GM23338 (cell line): ENCODE results near the gene KRT75.

Experiments
- CREB1 ChIP-seq: fragments of 250-450 bp; sonication (Bioruptor Pico); IDR thresholded peaks from 2 replicates; pipeline ENCODE4 v1.5.0; 2020; ENCODE audit warnings: low read depth, mild to moderate bottlenecking, moderate library complexity
- ETS1 ChIP-seq: IDR thresholded peaks from 2 replicates; pipeline ENCODE4 v1.6.1; 2016; ENCODE audit warnings: antibody characterized with exemption
- EZH2 ChIP-seq: fragments of 200-600 bp; sonication (generic); IDR thresholded peaks from one replicate; pipeline ENCODE4 v1.8.0; 2017; ENCODE audit warnings: antibody characterized with exemption, mild to moderate bottlenecking, low read depth; ENCODE audit not compliant: unreplicated experiment
- EZH2phosphoT487 ChIP-seq: fragments of 200-600 bp; sonication (generic); IDR thresholded peaks from one replicate; pipeline ENCODE4 v1.8.1; 2018; ENCODE audit warnings: antibody characterized with exemption; ENCODE audit not compliant: unreplicated experiment
- JUNB ChIP-seq: IDR thresholded peaks from one replicate; pipeline ENCODE4 v1.6.1; 2016; ENCODE audit warnings: antibody characterized with exemption; ENCODE audit not compliant: unreplicated experiment
- POLR2AphosphoS5 ChIP-seq: IDR thresholded peaks from 2 replicates; pipeline ENCODE4 v1.6.1; 2016; ENCODE audit warnings: antibody characterized with exemption, low read depth
- REST ChIP-seq: IDR thresholded peaks from one replicate; pipeline ENCODE4 v1.6.1; 2018; ENCODE audit warnings: antibody characterized with exemption; ENCODE audit not compliant: unreplicated experiment
- STAT1 ChIP-seq: IDR thresholded peaks from one replicate; pipeline ENCODE4 v1.6.1; 2016; ENCODE audit warnings: antibody characterized with exemption; ENCODE audit not compliant: unreplicated experiment
- ZNF114 ChIP-seq: fragments of 250-450 bp; sonication (Bioruptor Pico); IDR thresholded peaks from 2 replicates; pipeline ENCODE4 v1.5.0; 2020; ENCODE audit warnings: mild to moderate bottlenecking, moderate library complexity
- TF ChIP-seq, protein P1 (sequence below), 2 experiments: fragments of 200-600 bp in 1 of 2; sonication (generic) in 1 of 2; conservative IDR thresholded peaks; 2 replicates each; pipeline versions ENCODE4 v1.5.1 to v1.6.1; 2016 to 2017; ENCODE audit warnings: antibody characterized with exemption in 2 of 2, low read depth in 2 of 2, mild to moderate bottlenecking in 2 of 2, moderate library complexity in 1 of 2
- TF ChIP-seq, protein P2 (sequence below): fragments of 250-450 bp; sonication (Bioruptor Pico); IDR thresholded peaks from 2 replicates; pipeline ENCODE4 v1.5.0; 2020; ENCODE audit warnings: mild to moderate bottlenecking, moderate library complexity

DNA sequence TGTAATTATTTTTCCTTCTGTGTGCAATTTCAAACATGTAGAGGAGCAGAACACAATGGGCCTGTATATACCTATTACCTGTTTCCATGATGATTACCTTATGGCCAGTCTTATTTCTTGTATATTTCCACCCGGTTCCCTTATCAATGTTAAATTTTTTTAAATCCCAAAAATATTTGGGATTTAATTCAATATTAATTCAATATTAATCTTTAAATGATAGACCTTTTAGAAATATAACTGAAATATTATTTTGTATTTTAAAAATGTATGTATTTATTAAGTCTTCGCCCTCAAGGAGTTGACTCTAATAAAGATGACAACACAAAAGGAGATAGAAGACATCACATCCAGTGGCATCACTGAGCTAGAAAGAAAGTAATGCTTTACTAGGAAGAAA is 40.0 kb upstream of the KRT75 start:
- TF ChIP-seq REST (no peak), CREB1 (CRISPR knock-in tag) (no peak), JUNB (no peak), EZH2 (no peak), EZH2phosphoT487 (no peak), POLR2AphosphoS5 (no peak), ZNF114 (CRISPR knock-in tag) (no peak), ETS1 (no peak), STAT1 (no peak)
- TF ChIP-seq, protein P1, sequence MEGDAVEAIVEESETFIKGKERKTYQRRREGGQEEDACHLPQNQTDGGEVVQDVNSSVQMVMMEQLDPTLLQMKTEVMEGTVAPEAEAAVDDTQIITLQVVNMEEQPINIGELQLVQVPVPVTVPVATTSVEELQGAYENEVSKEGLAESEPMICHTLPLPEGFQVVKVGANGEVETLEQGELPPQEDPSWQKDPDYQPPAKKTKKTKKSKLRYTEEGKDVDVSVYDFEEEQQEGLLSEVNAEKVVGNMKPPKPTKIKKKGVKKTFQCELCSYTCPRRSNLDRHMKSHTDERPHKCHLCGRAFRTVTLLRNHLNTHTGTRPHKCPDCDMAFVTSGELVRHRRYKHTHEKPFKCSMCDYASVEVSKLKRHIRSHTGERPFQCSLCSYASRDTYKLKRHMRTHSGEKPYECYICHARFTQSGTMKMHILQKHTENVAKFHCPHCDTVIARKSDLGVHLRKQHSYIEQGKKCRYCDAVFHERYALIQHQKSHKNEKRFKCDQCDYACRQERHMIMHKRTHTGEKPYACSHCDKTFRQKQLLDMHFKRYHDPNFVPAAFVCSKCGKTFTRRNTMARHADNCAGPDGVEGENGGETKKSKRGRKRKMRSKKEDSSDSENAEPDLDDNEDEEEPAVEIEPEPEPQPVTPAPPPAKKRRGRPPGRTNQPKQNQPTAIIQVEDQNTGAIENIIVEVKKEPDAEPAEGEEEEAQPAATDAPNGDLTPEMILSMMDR (conservative IDR thresholded peaks at IDR 0.05; ENCODE audit: low read depth in 2 of 2): no peak
- TF ChIP-seq, protein P2, sequence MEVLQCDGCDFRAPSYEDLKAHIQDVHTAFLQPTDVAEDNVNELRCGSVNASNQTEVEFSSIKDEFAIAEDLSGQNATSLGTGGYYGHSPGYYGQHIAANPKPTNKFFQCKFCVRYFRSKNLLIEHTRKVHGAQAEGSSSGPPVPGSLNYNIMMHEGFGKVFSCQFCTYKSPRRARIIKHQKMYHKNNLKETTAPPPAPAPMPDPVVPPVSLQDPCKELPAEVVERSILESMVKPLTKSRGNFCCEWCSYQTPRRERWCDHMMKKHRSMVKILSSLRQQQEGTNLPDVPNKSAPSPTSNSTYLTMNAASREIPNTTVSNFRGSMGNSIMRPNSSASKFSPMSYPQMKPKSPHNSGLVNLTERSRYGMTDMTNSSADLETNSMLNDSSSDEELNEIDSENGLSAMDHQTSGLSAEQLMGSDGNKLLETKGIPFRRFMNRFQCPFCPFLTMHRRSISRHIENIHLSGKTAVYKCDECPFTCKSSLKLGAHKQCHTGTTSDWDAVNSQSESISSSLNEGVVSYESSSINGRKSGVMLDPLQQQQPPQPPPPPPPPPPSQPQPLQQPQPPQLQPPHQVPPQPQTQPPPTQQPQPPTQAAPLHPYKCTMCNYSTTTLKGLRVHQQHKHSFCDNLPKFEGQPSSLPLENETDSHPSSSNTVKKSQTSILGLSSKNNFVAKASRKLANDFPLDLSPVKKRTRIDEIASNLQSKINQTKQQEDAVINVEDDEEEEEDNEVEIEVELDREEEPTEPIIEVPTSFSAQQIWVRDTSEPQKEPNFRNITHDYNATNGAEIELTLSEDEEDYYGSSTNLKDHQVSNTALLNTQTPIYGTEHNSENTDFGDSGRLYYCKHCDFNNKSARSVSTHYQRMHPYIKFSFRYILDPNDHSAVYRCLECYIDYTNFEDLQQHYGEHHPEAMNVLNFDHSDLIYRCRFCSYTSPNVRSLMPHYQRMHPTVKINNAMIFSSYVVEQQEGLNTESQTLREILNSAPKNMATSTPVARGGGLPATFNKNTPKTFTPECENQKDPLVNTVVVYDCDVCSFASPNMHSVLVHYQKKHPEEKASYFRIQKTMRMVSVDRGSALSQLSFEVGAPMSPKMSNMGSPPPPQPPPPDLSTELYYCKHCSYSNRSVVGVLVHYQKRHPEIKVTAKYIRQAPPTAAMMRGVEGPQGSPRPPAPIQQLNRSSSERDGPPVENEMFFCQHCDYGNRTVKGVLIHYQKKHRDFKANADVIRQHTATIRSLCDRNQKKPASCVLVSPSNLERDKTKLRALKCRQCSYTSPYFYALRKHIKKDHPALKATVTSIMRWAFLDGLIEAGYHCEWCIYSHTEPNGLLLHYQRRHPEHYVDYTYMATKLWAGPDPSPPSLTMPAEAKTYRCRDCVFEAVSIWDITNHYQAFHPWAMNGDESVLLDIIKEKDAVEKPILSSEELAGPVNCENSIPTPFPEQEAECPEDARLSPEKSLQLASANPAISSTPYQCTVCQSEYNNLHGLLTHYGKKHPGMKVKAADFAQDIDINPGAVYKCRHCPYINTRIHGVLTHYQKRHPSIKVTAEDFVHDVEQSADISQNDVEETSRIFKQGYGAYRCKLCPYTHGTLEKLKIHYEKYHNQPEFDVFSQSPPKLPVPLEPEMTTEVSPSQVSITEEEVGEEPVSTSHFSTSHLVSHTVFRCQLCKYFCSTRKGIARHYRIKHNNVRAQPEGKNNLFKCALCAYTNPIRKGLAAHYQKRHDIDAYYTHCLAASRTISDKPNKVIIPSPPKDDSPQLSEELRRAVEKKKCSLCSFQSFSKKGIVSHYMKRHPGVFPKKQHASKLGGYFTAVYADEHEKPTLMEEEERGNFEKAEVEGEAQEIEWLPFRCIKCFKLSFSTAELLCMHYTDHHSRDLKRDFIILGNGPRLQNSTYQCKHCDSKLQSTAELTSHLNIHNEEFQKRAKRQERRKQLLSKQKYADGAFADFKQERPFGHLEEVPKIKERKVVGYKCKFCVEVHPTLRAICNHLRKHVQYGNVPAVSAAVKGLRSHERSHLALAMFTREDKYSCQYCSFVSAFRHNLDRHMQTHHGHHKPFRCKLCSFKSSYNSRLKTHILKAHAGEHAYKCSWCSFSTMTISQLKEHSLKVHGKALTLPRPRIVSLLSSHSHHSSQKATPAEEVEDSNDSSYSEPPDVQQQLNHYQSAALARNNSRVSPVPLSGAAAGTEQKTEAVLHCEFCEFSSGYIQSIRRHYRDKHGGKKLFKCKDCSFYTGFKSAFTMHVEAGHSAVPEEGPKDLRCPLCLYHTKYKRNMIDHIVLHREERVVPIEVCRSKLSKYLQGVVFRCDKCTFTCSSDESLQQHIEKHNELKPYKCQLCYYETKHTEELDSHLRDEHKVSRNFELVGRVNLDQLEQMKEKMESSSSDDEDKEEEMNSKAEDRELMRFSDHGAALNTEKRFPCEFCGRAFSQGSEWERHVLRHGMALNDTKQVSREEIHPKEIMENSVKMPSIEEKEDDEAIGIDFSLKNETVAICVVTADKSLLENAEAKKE: no peak
